ENCODE measurements around the gene TGM4.
"Not testable (repeated sequence)": the region's sequence is repeated elsewhere in the genome, so short reads cannot be mapped to it uniquely, and the experiment has no call there.

The TGM4 gene

GRCh38 chr3:44874308-44874707 is at the start of gene TGM4:
Gene TGM4, plus strand, starts transcription at chr3:44874608. Its CDS starts 71 bp downstream, at chr3:44874679.
- DNase-seq = no peak

GRCh38 chr3:44825264-44825925 is 49.0 kb upstream of the TGM4 start:
- no peak for DNase-seq

GRCh38 chr3:44827196-44827595 is 47.2 kb upstream of the TGM4 start:
- no peak for DNase-seq

- DNase-seq = no peak
Observed at GRCh38 chr3:44831232-44831631, 43.2 kb upstream of the TGM4 start.

DNA sequence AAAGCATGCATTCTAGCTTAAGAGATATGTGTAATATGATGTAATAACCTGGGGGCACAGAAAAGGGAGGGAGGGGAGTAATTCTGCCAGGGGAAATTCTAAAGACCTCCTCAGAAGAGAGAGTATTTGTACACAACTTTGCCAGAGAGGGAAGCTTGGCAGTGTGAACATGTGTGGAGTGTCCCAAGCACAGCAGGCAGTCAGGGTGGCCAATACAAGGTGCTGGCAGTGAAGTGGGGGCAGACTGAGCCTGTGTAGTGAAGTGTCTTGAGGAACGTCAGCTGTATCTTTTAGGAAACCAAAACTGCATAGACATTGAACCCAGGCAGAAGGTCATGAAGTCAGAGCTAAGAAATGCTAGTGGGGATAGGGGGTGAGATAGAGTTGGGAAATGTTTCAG is 42.4 kb upstream of the TGM4 start:
- no peak for DNase-seq

- DNase-seq = no peak
Observed at GRCh38 chr3:44832965-44833364, 41.4 kb upstream of the TGM4 start.

DNA sequence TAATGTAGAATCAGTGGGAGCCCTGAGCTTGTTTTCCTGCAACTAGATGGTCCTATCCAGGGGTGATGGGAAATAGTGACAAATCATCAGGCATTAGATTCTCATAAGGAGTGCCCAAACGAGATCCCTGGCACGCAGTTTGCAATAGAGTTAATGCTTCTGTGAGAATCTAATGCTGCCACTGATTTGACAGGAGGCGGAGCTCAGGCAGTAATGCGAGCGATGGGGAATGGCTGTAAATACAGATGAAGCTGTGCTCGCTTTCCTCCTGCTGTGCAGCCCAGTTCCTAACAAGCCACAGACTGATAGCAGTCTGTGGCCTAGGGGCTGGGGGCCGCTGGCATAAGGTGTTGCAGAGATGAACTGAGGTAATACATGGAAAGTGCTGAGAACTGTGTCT is 41.0 kb upstream of the TGM4 start:
- no peak for DNase-seq

- DNase-seq = no peak
Observed at GRCh38 chr3:44835684-44836083, 38.7 kb upstream of the TGM4 start.

DNA sequence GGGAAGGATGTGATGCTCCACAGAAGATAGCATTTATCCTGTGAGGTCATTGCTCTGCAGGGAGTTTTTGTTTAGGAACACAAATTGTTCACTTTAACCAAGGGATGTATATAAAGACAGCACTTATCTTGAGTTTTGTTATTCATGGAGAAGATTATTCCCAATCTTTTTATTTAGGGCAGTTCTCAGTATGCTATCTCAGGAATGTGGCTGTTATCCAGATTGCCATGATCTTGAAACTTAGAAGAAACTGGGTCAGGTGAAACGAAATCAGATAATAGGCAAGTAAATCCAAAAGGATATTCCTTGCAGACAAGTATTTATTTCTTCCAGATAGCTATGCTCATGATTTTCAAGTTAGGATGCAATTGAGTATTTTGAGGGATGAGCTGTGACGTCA is 32.0 kb upstream of the TGM4 start:
- no peak for DNase-seq

DNA sequence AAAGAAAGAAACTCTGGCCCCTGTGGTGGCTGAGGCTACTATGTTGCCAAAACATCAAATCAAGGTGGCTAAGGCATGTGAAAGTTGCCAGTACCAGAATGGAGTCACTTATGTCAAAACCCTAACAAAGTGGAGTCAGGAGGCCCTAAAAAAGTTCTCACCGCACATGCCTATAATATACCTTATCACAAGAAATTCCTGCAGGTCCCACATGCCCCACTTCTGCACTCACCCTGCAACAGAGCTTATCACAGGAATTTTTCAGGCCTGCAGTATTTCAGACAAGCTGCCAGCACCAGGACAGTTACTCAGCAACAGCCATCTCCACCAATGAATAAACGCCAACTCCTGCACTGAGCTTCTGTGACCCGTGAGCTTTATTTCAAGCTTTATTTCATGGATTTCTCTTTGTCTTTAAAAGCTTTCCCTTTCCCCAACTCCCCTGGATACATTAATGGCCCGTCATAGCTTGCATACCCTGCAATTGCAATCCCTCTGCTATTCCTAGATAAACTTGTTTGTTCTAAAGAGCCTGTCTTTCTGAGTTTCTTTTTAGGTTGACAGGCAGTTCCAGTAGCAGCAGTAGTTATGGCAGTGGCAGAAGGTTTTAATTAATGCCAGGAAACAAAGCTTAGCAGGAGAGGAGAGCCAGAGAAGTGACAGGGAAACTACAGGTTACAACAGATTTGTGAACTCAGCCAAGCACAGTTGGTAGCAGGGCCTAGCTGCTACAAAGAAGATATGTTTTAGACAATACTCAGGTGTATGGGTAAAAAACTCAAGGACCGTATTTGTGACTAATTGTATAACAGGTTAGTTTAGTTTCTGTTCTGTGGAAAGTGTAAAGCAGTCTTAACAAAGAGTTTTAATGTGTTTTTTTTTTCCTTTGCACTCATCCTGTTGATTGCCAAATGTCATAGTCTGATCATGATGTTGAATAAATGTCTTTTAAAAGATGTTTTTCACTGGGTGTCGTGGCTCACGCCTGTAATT is 28.6 kb upstream of the TGM4 start:
- no peak for DNase-seq

GRCh38 chr3:44848634-44849033 is 25.8 kb upstream of the TGM4 start:
- DNase-seq = no peak

- DNase-seq = not testable (repeated sequence)
Observed at GRCh38 chr3:44856663-44857062, 17.7 kb upstream of the TGM4 start.

- DNase-seq = no peak
Observed at GRCh38 chr3:44860117-44860516, 14.3 kb upstream of the TGM4 start.

- peak; percentile 87 for DNase-seq
Observed at GRCh38 chr3:44861412-44862225, 12.8 kb upstream of the TGM4 start, which contains the start of gene TMEM42. Gene TMEM42, plus strand, starts transcription at chr3:44861912. Its CDS starts 13 bp downstream, at chr3:44861925.

GRCh38 chr3:44862226-44862637 is 12.2 kb upstream of the TGM4 start:
- no peak for DNase-seq

DNA sequence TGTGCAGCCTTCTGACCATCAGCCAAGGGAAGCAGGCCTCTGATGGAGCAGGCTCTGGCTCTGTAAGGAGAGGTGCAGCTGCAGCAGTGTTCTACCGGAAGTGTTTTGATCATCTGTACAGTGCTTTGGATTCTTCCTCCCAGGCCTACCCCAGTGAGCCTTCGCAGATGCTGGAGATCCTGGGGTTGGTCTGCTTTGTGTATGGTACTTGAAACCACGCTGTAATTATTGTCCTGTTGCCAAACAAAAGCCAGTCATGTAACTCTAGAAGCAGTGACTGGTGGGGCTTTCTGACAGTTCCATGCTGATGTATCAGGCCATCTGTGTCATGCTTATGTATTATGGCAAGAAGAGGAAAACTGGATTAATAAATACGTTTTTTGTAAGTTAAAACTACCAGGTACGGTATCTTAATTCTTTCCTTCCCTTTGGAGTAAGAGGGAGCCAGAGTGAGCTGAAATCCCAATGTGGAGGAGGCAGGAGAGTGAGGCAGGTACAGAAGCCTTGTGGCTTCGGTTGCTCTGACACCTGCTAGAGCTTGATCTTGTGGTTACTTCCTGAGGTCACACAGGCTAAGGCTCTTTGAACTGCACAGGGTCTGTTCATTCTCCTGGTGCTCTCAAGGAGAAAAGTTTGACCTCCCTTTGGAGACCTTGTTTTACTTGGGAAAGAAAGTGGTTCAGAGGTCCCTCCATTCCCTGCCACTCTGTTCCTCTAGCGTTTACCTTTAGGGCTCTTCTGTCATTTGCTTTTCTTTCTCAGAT is 9.0 kb upstream of the TGM4 start:
- peak; percentile 61 for DNase-seq

DNA sequence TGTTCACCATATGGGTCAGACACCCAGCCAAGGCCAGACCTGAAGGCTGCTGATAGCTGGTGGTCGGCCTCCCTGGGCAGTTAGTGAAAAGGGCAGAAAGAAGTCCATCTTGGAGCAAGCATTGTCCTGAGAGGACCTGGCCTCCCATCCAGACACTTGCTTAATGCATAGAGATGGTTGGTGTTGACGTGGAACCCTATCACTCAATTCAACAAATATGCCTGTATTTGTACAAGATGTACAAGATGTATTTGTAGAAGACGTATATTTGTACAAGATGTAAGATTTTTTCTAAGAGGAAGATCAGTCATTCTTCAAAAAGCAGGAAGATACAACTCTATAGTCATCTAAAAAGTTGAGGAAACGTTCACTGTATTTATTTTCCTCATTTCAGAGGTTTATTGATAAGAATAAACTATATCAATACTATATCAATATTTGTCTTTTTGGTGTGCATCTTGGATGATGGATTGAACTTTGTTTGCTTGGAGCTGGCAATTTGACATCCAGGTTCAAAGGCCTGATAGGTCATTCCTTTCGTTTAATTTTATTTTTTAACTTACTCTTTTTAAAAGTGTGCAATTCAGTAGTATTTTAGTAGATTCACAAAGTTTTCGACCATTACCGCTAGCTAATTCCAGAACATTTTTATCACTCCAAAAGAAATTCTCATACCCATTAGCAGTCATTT is 6.8 kb upstream of the TGM4 start:
- no peak for DNase-seq

- DNase-seq = peak; percentile 78
Observed at GRCh38 chr3:44870375-44871061, 3.9 kb upstream of the TGM4 start.

DNA sequence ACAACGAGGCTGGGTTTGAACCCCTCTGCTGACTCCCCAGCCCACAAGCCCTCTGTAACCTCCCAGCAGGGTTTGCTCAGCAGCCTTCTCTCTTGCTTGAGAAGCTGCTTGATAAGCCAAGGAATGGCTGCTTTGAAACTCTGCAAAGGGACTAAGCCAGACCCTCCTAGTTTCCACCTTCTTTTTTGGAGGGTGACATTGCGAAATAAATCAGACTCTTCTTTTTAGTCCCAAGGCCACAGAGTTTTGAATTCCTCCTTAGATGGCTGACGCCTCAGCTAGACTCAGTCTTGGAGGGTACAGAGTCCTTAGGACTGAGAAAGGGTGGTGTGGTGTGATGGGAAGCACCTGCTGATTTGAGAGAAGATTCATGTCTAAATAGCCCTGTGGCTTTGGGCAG is 1.2 kb downstream of the TGM4 start:
- no peak for DNase-seq

DNA sequence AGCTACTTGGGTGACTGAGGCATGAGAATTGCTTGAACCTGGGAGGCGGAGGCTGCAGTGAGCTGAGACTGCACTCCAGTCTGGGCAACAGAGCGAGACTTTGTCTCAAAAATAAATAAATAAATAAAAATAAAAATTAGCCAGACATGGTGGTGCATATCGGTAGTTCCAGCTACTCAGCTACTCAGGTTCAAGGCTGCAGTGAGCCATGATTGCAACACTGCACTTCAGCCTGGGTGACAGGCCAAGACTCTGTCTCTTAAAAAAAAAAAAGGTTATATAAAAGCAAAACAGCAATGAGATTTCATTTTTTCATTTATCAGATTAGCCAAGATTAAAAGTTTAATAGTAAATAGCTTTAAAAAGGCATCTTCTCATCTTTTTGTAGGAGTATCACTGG is 2.9 kb downstream of the TGM4 start:
- DNase-seq = no peak

DNA sequence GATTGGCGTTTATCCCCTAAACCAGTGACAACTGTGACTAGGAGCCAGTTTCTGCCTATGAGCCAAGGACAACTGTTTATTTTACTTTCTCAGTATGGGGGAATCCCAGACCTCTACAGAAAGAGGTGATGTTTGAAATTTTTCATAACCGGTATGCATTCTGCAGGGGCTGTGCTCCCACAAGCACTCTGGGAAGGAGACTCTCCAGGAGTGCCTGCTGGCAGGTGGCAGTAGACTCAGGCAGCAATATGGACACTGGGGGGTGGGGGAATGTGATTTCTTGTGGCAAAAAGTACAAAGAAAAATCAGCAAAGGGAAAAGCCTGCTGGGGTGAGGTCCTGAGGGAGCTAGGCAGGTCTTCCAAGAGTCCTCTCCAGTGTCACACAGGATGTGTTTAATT is 5.9 kb downstream of the TGM4 start:
- DNase-seq = no peak

Data from NCI-H1092 (cell line).